IMR-90 (cell line): Measurements from ENCODE around the gene GPR75. TPM values are rescaled to one million over a fixed set of nuclear protein-coding genes. Genes with fewer than 3 reads are reported as not detected.

Experiments
- ATAC-seq: fragments of 200-7000 bp; cut with Tn5 transposase; 2 replicates; pipeline ENCODE4 v1.9.1; 2020; ENCODE audit warnings: low read depth, mild to moderate bottlenecking, moderate library complexity
- BruUV-seq: library from RNA; stranded (reverse); fragments of 400-500 nt; replicated peaks from 2 replicates; lab custom pipeline; 2021; lab: Mats Ljungman, UMichigan
- CTCF ChIA-PET: fragments of 300-600 bp; formaldehyde crosslinking; extraction: SDS; loops from one replicate; lab custom pipeline; 2021; ENCODE audit warnings: antibody characterized with exemption; lab: Yijun Ruan, JAX
- POLR2A ChIA-PET: fragments of 300-600 bp; sonication (Branson Sonifier 250); formaldehyde crosslinking; loops from one replicate; lab custom pipeline; 2022; ENCODE audit warnings: antibody characterized with exemption; ENCODE audit not compliant: unreplicated experiment; lab: Charles Lee
- DNase-seq: peaks from one replicate; pipeline ENCODE4 v3.0.0; 2013
- H2AFZ ChIP-seq: replicated peaks from 2 replicates; pipeline ENCODE3; 2013; ENCODE audit warnings: low read length, mild to moderate bottlenecking; ENCODE audit not compliant: poor library complexity
- H2AK5ac ChIP-seq: 2 replicates; pipeline ENCODE4 v1.6.1; 2013; ENCODE audit warnings: low read depth, low read length, inconsistent platforms
- H2AK9ac ChIP-seq: replicated peaks from 2 replicates; pipeline ENCODE3; 2013; ENCODE audit warnings: mild to moderate bottlenecking, low read depth, low read length, moderate library complexity; ENCODE audit not compliant: poor library complexity
- H2BK120ac ChIP-seq: 2 replicates; pipeline ENCODE4 v1.6.1; 2013; ENCODE audit warnings: low read depth, low read length, inconsistent platforms
- H2BK15ac ChIP-seq: 3 replicates; pipeline ENCODE4 v1.6.1; 2013; ENCODE audit warnings: low read depth, low read length, inconsistent platforms
- H2BK20ac ChIP-seq: 2 replicates; pipeline ENCODE4 v1.6.1; 2013; ENCODE audit warnings: low read depth, mild to moderate bottlenecking, inconsistent platforms, low read length, moderate library complexity
- H2BK5ac ChIP-seq: 2 replicates; pipeline ENCODE4 v1.6.1; 2013; ENCODE audit warnings: mild to moderate bottlenecking, low read depth, low read length, inconsistent platforms; ENCODE audit not compliant: poor library complexity, severe bottlenecking
- H3K14ac ChIP-seq: replicated peaks from 2 replicates; pipeline ENCODE4 v1.6.1; 2013; ENCODE audit warnings: low read depth, low read length, inconsistent platforms
- H3K18ac ChIP-seq: 2 replicates; pipeline ENCODE4 v1.6.1; 2013; ENCODE audit warnings: low read depth, low read length, control low read depth
- H3K23ac ChIP-seq: 2 replicates; pipeline ENCODE4 v1.6.1; 2013; ENCODE audit warnings: low read depth, low read length, inconsistent platforms
- H3K27ac ChIP-seq: 2 replicates; pipeline ENCODE4 v1.5.1; 2013; ENCODE audit warnings: mild to moderate bottlenecking, control low read depth, low read length; ENCODE audit not compliant: insufficient read depth
- H3K27me3 ChIP-seq: 2 replicates; pipeline ENCODE4 v1.6.1; 2013; ENCODE audit warnings: low read length; ENCODE audit not compliant: control insufficient read depth, insufficient read depth
- H3K36me3 ChIP-seq: 2 replicates; pipeline ENCODE4 v1.6.1; 2013; ENCODE audit warnings: low read length, mixed read lengths; ENCODE audit not compliant: control insufficient read depth, insufficient read depth
- H3K4ac ChIP-seq: 2 replicates; pipeline ENCODE4 v1.6.1; 2013; ENCODE audit warnings: low read depth, low read length, inconsistent platforms
- H3K4me1 ChIP-seq: 2 replicates; pipeline ENCODE4 v1.6.1; 2013; ENCODE audit warnings: low read length, mixed read lengths; ENCODE audit not compliant: control insufficient read depth, insufficient read depth
- H3K4me2 ChIP-seq: 2 replicates; pipeline ENCODE4 v1.6.1; 2013; ENCODE audit warnings: low read depth, mild to moderate bottlenecking, control low read depth, low read length, moderate library complexity
- H3K4me3 ChIP-seq: 2 replicates; pipeline ENCODE4 v1.5.1; 2013; ENCODE audit warnings: low read depth, mild to moderate bottlenecking, control low read depth, low read length, moderate library complexity; ENCODE audit not compliant: insufficient read depth
- H3K56ac ChIP-seq: 2 replicates; pipeline ENCODE4 v1.6.1; 2013; ENCODE audit warnings: low read length, inconsistent platforms; ENCODE audit not compliant: insufficient read depth; ENCODE audit errors: extremely low read depth
- H3K79me1 ChIP-seq, 2 experiments: 2 replicates each; pipeline ENCODE4 v1.6.1; 2013; ENCODE audit warnings: low read length in 2 of 2, inconsistent platforms in 1 of 2, low read depth in 1 of 2
- H3K9ac ChIP-seq: 2 replicates; pipeline ENCODE4 v1.6.1; 2013; ENCODE audit warnings: low read depth, low read length, control low read depth
- H3K9me1 ChIP-seq: 2 replicates; pipeline ENCODE4 v1.6.1; 2013; ENCODE audit warnings: low read length, inconsistent platforms; ENCODE audit not compliant: insufficient read depth
- H3K9me3 ChIP-seq: 2 replicates; pipeline ENCODE4 v1.6.1; 2013; ENCODE audit warnings: low read length; ENCODE audit not compliant: control insufficient read depth, insufficient read depth
- H4K20me1 ChIP-seq: 2 replicates; pipeline ENCODE4 v1.6.1; 2013; ENCODE audit warnings: low read length, inconsistent platforms; ENCODE audit not compliant: insufficient read depth
- H4K5ac ChIP-seq: 2 replicates; pipeline ENCODE4 v1.6.1; 2013; ENCODE audit warnings: mild to moderate bottlenecking, low read depth, low read length, control low read depth
- H4K8ac ChIP-seq, 2 experiments: 2 replicates each; pipeline ENCODE4 v1.6.1; 2013; ENCODE audit warnings: low read depth in 2 of 2, low read length in 2 of 2, control low read depth in 1 of 2, inconsistent platforms in 1 of 2
- H4K91ac ChIP-seq: 2 replicates; pipeline ENCODE4 v1.6.1; 2013; ENCODE audit warnings: low read depth, low read length, inconsistent platforms; ENCODE audit not compliant: insufficient read depth
- CHD1 ChIP-seq: IDR thresholded peaks from 2 replicates; pipeline ENCODE4 v1.6.1; 2012; ENCODE audit warnings: low read depth, low read length, improper control_type of control experiment
- FOS ChIP-seq: fragments of 150-350 bp; IDR thresholded peaks from 2 replicates; pipeline ENCODE4 v1.6.1; 2016; ENCODE audit warnings: low read depth, low read length
- MAZ ChIP-seq: IDR thresholded peaks from 2 replicates; pipeline ENCODE4 v1.6.1; 2012; ENCODE audit warnings: low read depth, mild to moderate bottlenecking, low read length, improper control_type of control experiment, moderate library complexity, borderline replicate concordance
- POLR2A ChIP-seq: IDR thresholded peaks from 2 replicates; pipeline ENCODE4 v1.6.1; 2012; ENCODE audit warnings: mild to moderate bottlenecking, low read depth, low read length
- SMC3 ChIP-seq: fragments of 150-350 bp; IDR thresholded peaks from 2 replicates; pipeline ENCODE4 v1.6.1; 2016; ENCODE audit warnings: low read depth, mild to moderate bottlenecking, antibody characterized with exemption, low read length, moderate library complexity
- WGBS, 2 experiments: methylation state at CpG; one replicate each; pipeline versions ENCODE4 v1.1.5 to v1.1.7; 2013; ENCODE audit warnings: missing lambda C conversion rate in 2 of 2; ENCODE audit not compliant: insufficient read length in 1 of 2; ENCODE audit errors: extremely low coverage in 2 of 2; 5-methylcytosine and 5-hydroxymethylcytosine counted together
- dilution Hi-C: fragments of 300-500 bp; cut with HindIII; formaldehyde crosslinking; loops from one replicate; pipeline ENCODE4 v1.14.3; 2018; ENCODE audit warnings: low sequenced_read_pairs; ENCODE audit not compliant: unreplicated experiment
- in situ Hi-C: fragments of 300-500 bp; cut with MboI; formaldehyde crosslinking; loops from 3 replicates; pipeline ENCODE4 v1.14.3; 2019; ENCODE audit warnings: low sequenced_read_pairs, inconsistent platforms, mixed read lengths
- intact Hi-C: fragments of 100-400 bp; cut with micrococcal nuclease; formaldehyde crosslinking; loops from 2 replicates; pipeline ENCODE4 v1.10.0; 2022
- polyA plus RNA-seq, 3 experiments: library from polyadenylated mRNA; depleted of rRNA; stranded (reverse); fragments of >200 nt; gene quantifications; 2 replicates each; pipeline ENCODE4 v1.2.3, GENCODE V29; 2012; ENCODE audit warnings: low replicate concordance in 1 of 3
- total RNA-seq: library from RNA; depleted of rRNA; stranded (reverse); fragments of >200 nt; gene quantifications from 2 replicates; pipeline ENCODE4 v1.2.3, GENCODE V29; 2012

GPR75 gene
- total and polyA plus RNA-seq, 2 of the 4 experiments (the other 2 are of a cell fraction), result 1.4 to 2.1 TPM

- H4K8ac ChIP-seq, result no peak overlapping the region
- ATAC-seq (no peak), DNase-seq (no peak)
- no peak overlapping the region for H3K56ac ChIP-seq
- in situ Hi-C loops (no loop called here), dilution Hi-C loops (no loop called here), intact Hi-C loops (no loop called here)
- H3K79me1 ChIP-seq, result no peaks in the 10 kb centered on the region
- H3K27ac ChIP-seq, result no peak overlapping the region
- ChIA-PET CTCF (no interaction called here), POLR2A (no interaction called here)
- H3K14ac ChIP-seq, result no peak overlapping the region
- no peak overlapping the region for H3K9ac ChIP-seq
- 0 out of 2 replicates have a peak, but pooled peaks cover 5% of the 10 kb centered on the region for H3K4me1 ChIP-seq
- H2BK5ac ChIP-seq, result no peak overlapping the region
- no peak overlapping the region for H3K23ac ChIP-seq
- H4K20me1 ChIP-seq, result no peaks in the 10 kb centered on the region
- 100% methylated on average over 1 of the region's 4 CpGs; no CpG with 5 or more reads in 1 of the 2 experiments for WGBS, 2 experiments
- no peak overlapping the region for H2BK120ac ChIP-seq
- H3K18ac ChIP-seq, result no peak overlapping the region
- no peak for TF ChIP-seq CHD1
- no peak for TF ChIP-seq POLR2A
- TF ChIP-seq SMC3, result no peak
- no peak for TF ChIP-seq MAZ
- TF ChIP-seq FOS, result no peak
- no TSS peak for BruUV-seq
- H2AK5ac ChIP-seq, result no peak overlapping the region
- no peak overlapping the region for H2AFZ ChIP-seq
- no peak overlapping the region for H3K4me2 ChIP-seq
- H2BK20ac ChIP-seq, result no peak overlapping the region
- H3K4me3 ChIP-seq, result no peak overlapping the region
- H4K91ac ChIP-seq, result no peak overlapping the region
- H2BK15ac ChIP-seq, result no peak overlapping the region
- no peak overlapping the region for H4K5ac ChIP-seq
- H3K9me1 ChIP-seq, result no peaks in the 10 kb centered on the region
- H3K27me3 ChIP-seq, result no peaks in the 10 kb centered on the region
- no peaks in the 10 kb centered on the region for H3K36me3 ChIP-seq
- H3K4ac ChIP-seq, result no peak overlapping the region
- no peak overlapping the region for H2AK9ac ChIP-seq
- H3K9me3 ChIP-seq, result no peaks in the 10 kb centered on the region
Observed at GRCh38 chr2:53828331-53828730, 31.4 kb downstream of the GPR75 start.
